Hepatocyte (in vitro differentiated cells): ENCODE measurements around the gene RNF11. TPM values are rescaled to one million over a fixed set of nuclear protein-coding genes. Genes with fewer than 3 reads are reported as not detected.
A peak's percentile ranks its signal among the peaks of the same experiment; 100 is the strongest.

Experiments
- DNase-seq: peaks from one replicate; pipeline ENCODE4 v3.0.0-alpha.2; 2016; ENCODE audit warnings: low spot score
- H2AFZ ChIP-seq: fragments of 200-600 bp; sonication (generic); 2 replicates; pipeline ENCODE4 v1.6.0; 2016; ENCODE audit warnings: antibody characterized with exemption, mild to moderate bottlenecking
- H3K27ac ChIP-seq: fragments of 200-600 bp; sonication (generic); 2 replicates; pipeline ENCODE4 v1.5.1; 2016; ENCODE audit warnings: mild to moderate bottlenecking
- H3K27me3 ChIP-seq: fragments of 200-600 bp; sonication (generic); 2 replicates; pipeline ENCODE4 v1.6.1; 2016
- H3K36me3 ChIP-seq: fragments of 200-600 bp; sonication (generic); replicated peaks from 2 replicates; pipeline ENCODE4 v1.5.1; 2016; ENCODE audit warnings: low read depth; ENCODE audit not compliant: insufficient read depth
- H3K4me1 ChIP-seq: fragments of 200-600 bp; sonication (generic); 2 replicates; pipeline ENCODE4 v1.5.1; 2016; ENCODE audit warnings: mild to moderate bottlenecking, moderate library complexity; ENCODE audit not compliant: insufficient read depth
- H3K4me2 ChIP-seq: fragments of 200-600 bp; sonication (generic); 2 replicates; pipeline ENCODE4 v1.6.0; 2016
- H3K4me3 ChIP-seq: fragments of 200-600 bp; sonication (generic); 2 replicates; pipeline ENCODE4 v1.5.1; 2016; ENCODE audit warnings: mild to moderate bottlenecking
- H3K79me2 ChIP-seq: fragments of 200-600 bp; sonication (generic); 2 replicates; pipeline ENCODE4 v1.6.0; 2017; ENCODE audit warnings: mild to moderate bottlenecking
- H3K9me2 ChIP-seq: fragments of 200-600 bp; sonication (generic); replicated peaks from 2 replicates; pipeline ENCODE4 v1.6.0; 2017; ENCODE audit warnings: mild to moderate bottlenecking; ENCODE audit not compliant: insufficient read depth
- H3K9me3 ChIP-seq: fragments of 200-600 bp; sonication (generic); 2 replicates; pipeline ENCODE4 v1.5.1; 2016; ENCODE audit warnings: low read depth, mild to moderate bottlenecking
- H4K20me1 ChIP-seq: fragments of 200-600 bp; sonication (generic); 2 replicates; pipeline ENCODE4 v1.6.0; 2016; ENCODE audit warnings: mild to moderate bottlenecking; ENCODE audit not compliant: insufficient read depth, poor library complexity, severe bottlenecking
- CTCF ChIP-seq: fragments of 200-600 bp; sonication (generic); IDR thresholded peaks from 2 replicates; pipeline ENCODE4 v1.5.1; 2016; ENCODE audit warnings: antibody characterized with exemption, mild to moderate bottlenecking; ENCODE audit not compliant: poor library complexity
- EZH2 ChIP-seq: fragments of 200-600 bp; sonication (generic); IDR thresholded peaks from 2 replicates; pipeline ENCODE4 v1.6.1; 2016; ENCODE audit warnings: antibody characterized with exemption, mild to moderate bottlenecking, borderline replicate concordance
- EZH2phosphoT487 ChIP-seq: fragments of 200-600 bp; sonication (generic); IDR thresholded peaks from one replicate; pipeline ENCODE4 v1.6.1; 2018; ENCODE audit warnings: antibody characterized with exemption, mild to moderate bottlenecking, low read depth, moderate library complexity; ENCODE audit not compliant: unreplicated experiment, severe bottlenecking
- WGBS: methylation state at CpG from one replicate; pipeline ENCODE4 v1.1.6; 2016; ENCODE audit warnings: low lambda C conversion rate; ENCODE audit errors: missing lambda C conversion rate; 5-methylcytosine and 5-hydroxymethylcytosine counted together
- polyA plus RNA-seq: library from polyadenylated mRNA; unstranded; fragments of >200 nt; fragmentation: Nextera tagmentation; extraction: Ambion mirVana; gene quantifications from 2 replicates; pipeline ENCODE4 v1.2.1, GENCODE V29; 2016
- total RNA-seq: library from RNA; depleted of rRNA; stranded (reverse); fragments of >200 nt; gene quantifications from 2 replicates; pipeline ENCODE4 v1.2.3, GENCODE V29; 2014

The RNF11 gene
- total and polyA plus RNA-seq, 2 experiments from 2014 or later, result 55.9 to 99.8 TPM

- H3K36me3 ChIP-seq, result no peaks in the 10 kb centered on the region
- TF ChIP-seq EZH2 (no peak), EZH2phosphoT487 (no peak), CTCF (no peak)
- H3K9me2 ChIP-seq, result no peaks in the 10 kb centered on the region
- H3K4me1 ChIP-seq, result no peaks in the 10 kb centered on the region
- no peaks in the 10 kb centered on the region for H4K20me1 ChIP-seq
- H2AFZ ChIP-seq, result no peak overlapping the region
- no peaks in the 10 kb centered on the region for H3K79me2 ChIP-seq
- H3K4me3 ChIP-seq, result no peak overlapping the region
- H3K4me2 ChIP-seq, result no peak overlapping the region
- no peaks in the 10 kb centered on the region for H3K9me3 ChIP-seq
- no peaks in the 10 kb centered on the region for H3K27me3 ChIP-seq
- WGBS, result 89% methylated on average over 3 of the region's 3 CpGs
- no peak overlapping the region for H3K27ac ChIP-seq
- DNase-seq, result no peak
Observed at GRCh38 chr1:51210676-51211075, 25.4 kb upstream of the RNF11 start.

GRCh38 chr1:51214615-51215131, 21.4 kb upstream of the RNF11 start:
- TF ChIP-seq EZH2phosphoT487, result no peak
- TF ChIP-seq EZH2, result no peak
- no peak for TF ChIP-seq CTCF
- no peaks in the 10 kb centered on the region for H3K36me3 ChIP-seq
- no peak overlapping the region for H3K27ac ChIP-seq
- no peaks in the 10 kb centered on the region for H4K20me1 ChIP-seq
- H3K9me3 ChIP-seq, result no peaks in the 10 kb centered on the region
- no peaks in the 10 kb centered on the region for H3K9me2 ChIP-seq
- no peak overlapping the region for H3K4me3 ChIP-seq
- no peaks in the 10 kb centered on the region for H3K79me2 ChIP-seq
- WGBS, result 67% methylated on average over 7 of the region's 7 CpGs
- no peak overlapping the region for H2AFZ ChIP-seq
- no peaks in the 10 kb centered on the region for H3K27me3 ChIP-seq
- peak; percentile 23 for DNase-seq
- no peak overlapping the region for H3K4me2 ChIP-seq
- H3K4me1 ChIP-seq, result no peaks in the 10 kb centered on the region

GRCh38 chr1:51215169-51215568, 20.9 kb upstream of the RNF11 start:
- Histone ChIP-seq H3K79me2 (no peaks in the 10 kb centered on the region), H3K4me2 (no peak overlapping the region), H4K20me1 (no peaks in the 10 kb centered on the region), H3K4me3 (no peak overlapping the region), H3K4me1 (no peaks in the 10 kb centered on the region), H2AFZ (no peak overlapping the region), H3K27ac (no peak overlapping the region), H3K27me3 (no peaks in the 10 kb centered on the region), H3K36me3 (no peaks in the 10 kb centered on the region), H3K9me2 (no peaks in the 10 kb centered on the region), H3K9me3 (no peaks in the 10 kb centered on the region)
- TF ChIP-seq EZH2 (no peak), CTCF (no peak), EZH2phosphoT487 (no peak)
- DNase-seq, result no peak
- WGBS, result 97% methylated on average over 1 of the region's 1 CpG

GRCh38 chr1:51216631-51217030, 19.4 kb upstream of the RNF11 start:
- Histone ChIP-seq H4K20me1 (no peaks in the 10 kb centered on the region), H3K27me3 (no peaks in the 10 kb centered on the region), H2AFZ (no peak overlapping the region), H3K9me2 (no peaks in the 10 kb centered on the region), H3K4me1 (no peaks in the 10 kb centered on the region), H3K9me3 (no peaks in the 10 kb centered on the region), H3K79me2 (no peaks in the 10 kb centered on the region), H3K4me3 (no peak overlapping the region), H3K36me3 (no peaks in the 10 kb centered on the region), H3K4me2 (no peak overlapping the region), H3K27ac (no peak overlapping the region)
- no peak for DNase-seq
- TF ChIP-seq CTCF (no peak), EZH2 (no peak), EZH2phosphoT487 (no peak)
- 97% methylated on average over 4 of the region's 4 CpGs for WGBS
